ENCODE measurements around the gene GEMIN2. TPM values are rescaled to one million over a fixed set of nuclear protein-coding genes. Genes with fewer than 3 reads are reported as not detected.
"Not testable (repeated sequence)": the region's sequence is repeated elsewhere in the genome, so short reads cannot be mapped to it uniquely, and the experiment has no call there.

The GEMIN2 gene
- total and polyA plus RNA-seq, 4 donors = 6.5 to 10.6 (median 7.5) TPM

GRCh38 chr14:39140170-39140569 is 26.0 kb downstream of the GEMIN2 start:
- Histone ChIP-seq H3K27me3 (ENCODE audit: control insufficient read depth in 1 of 2, insufficient read depth in 2 of 2, low read length in 1 of 2) (no peaks in the 10 kb centered on the region), H3K4me1 (ENCODE audit: control insufficient read depth in 1 of 2, insufficient read depth in 2 of 2, low read length in 2 of 2) (no peaks in the 10 kb centered on the region), H3K36me3 (ENCODE audit: control insufficient read depth in 1 of 2, insufficient read depth in 2 of 2, low read length in 1 of 2) (peaks cover 0 to 3% of the 10 kb centered on the region in 2 donors), H3K4me3 (ENCODE audit: low read length in 2 of 2) (no peak overlapping the region), H3K9me3 (ENCODE audit: control insufficient read depth, low read length) (no peaks in the 10 kb centered on the region), H3K27ac (ENCODE audit: low read depth in 1 of 2, low read length in 2 of 2) (no peak overlapping the region)
- ATAC-seq (ENCODE audit: low FRiP score) = no peak
- no peak for DNase-seq
- intact Hi-C loops (cut with DNase I) = no loop called here
- 90 to 92% methylated on average over 3 of the region's 3 CpGs for WGBS, 2 donors

GRCh38 chr14:39141623-39142022 is 27.5 kb downstream of the GEMIN2 start:
- H3K9me3 ChIP-seq (ENCODE audit: control insufficient read depth, low read length); H3K27me3 ChIP-seq (ENCODE audit: control insufficient read depth in 1 of 2, insufficient read depth in 2 of 2, low read length in 1 of 2); ATAC-seq (ENCODE audit: low FRiP score); H3K4me3 ChIP-seq (ENCODE audit: low read length in 2 of 2); H3K36me3 ChIP-seq (ENCODE audit: control insufficient read depth in 1 of 2, insufficient read depth in 2 of 2, low read length in 1 of 2); intact Hi-C loops (cut with DNase I); DNase-seq; H3K27ac ChIP-seq (ENCODE audit: low read depth in 1 of 2, low read length in 2 of 2); H3K4me1 ChIP-seq (ENCODE audit: control insufficient read depth in 1 of 2, insufficient read depth in 2 of 2, low read length in 2 of 2): not testable (repeated sequence)
- WGBS, 2 donors = 100% methylated on average over 1 of the region's 1 CpG

GRCh38 chr14:39143226-39143625 is 29.1 kb downstream of the GEMIN2 start:
- WGBS, 2 donors = 60 to 73% methylated on average over 2 of the region's 2 CpGs
- H3K27me3 ChIP-seq (ENCODE audit: control insufficient read depth in 1 of 2, insufficient read depth in 2 of 2, low read length in 1 of 2); H3K4me1 ChIP-seq (ENCODE audit: control insufficient read depth in 1 of 2, insufficient read depth in 2 of 2, low read length in 2 of 2); ATAC-seq (ENCODE audit: low FRiP score); H3K9me3 ChIP-seq (ENCODE audit: control insufficient read depth, low read length); H3K27ac ChIP-seq (ENCODE audit: low read depth in 1 of 2, low read length in 2 of 2); DNase-seq; H3K4me3 ChIP-seq (ENCODE audit: low read length in 2 of 2); H3K36me3 ChIP-seq (ENCODE audit: control insufficient read depth in 1 of 2, insufficient read depth in 2 of 2, low read length in 1 of 2); intact Hi-C loops (cut with DNase I): not testable (repeated sequence)

GRCh38 chr14:39145266-39145966 is 31.3 kb downstream of the GEMIN2 start:
- Histone ChIP-seq H3K27me3 (ENCODE audit: control insufficient read depth in 1 of 2, insufficient read depth in 2 of 2, low read length in 1 of 2) (no peaks in the 10 kb centered on the region), H3K9me3 (ENCODE audit: control insufficient read depth, low read length) (no peaks in the 10 kb centered on the region), H3K27ac (ENCODE audit: low read depth in 1 of 2, low read length in 2 of 2) (no peak overlapping the region), H3K4me3 (ENCODE audit: low read length in 2 of 2) (no peak overlapping the region), H3K36me3 (ENCODE audit: control insufficient read depth in 1 of 2, insufficient read depth in 2 of 2, low read length in 1 of 2) (no peaks in the 10 kb centered on the region), H3K4me1 (ENCODE audit: control insufficient read depth in 1 of 2, insufficient read depth in 2 of 2, low read length in 2 of 2) (no peaks in the 10 kb centered on the region)
- ATAC-seq (ENCODE audit: low FRiP score) (no peak), DNase-seq (no peak)
- WGBS, 2 donors = 74 to 79% methylated on average over 7 of the region's 7 CpGs
- intact Hi-C loops (cut with DNase I) = no loop called here

DNA sequence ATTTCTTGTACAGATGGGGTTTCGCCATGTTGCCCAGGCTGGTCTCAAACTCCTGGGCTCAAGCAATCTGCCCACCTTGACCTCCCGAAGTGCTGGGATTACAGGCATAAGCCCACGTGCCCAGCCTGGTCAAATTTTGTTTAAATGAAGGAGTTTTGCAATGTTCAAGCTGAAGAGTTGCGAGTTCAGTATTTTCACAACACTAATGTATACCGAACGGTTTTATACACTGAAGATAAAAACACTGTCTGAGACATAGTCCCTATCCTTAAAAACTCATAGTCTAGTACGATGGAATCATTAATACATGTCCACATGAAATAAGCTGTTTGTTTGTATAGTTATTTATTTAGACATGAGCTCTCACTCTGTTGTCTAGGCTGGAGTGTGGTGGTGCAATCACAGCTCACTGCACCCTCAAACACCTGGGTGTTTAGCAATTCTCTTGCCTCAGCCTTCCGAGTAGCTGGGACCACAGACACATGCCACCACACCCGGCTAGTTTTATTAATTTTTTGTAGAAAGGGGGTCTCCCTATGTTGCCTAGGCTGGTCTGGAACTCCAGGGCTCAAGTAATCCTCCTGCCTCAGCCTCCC is 40.6 kb downstream of the GEMIN2 start:
- intact Hi-C loops (cut with DNase I) = no loop called here
- no peaks in the 10 kb centered on the region for H3K9me3 ChIP-seq (ENCODE audit: control insufficient read depth, low read length)
- no peaks in the 10 kb centered on the region for H3K27me3 ChIP-seq (ENCODE audit: control insufficient read depth in 1 of 2, insufficient read depth in 2 of 2, low read length in 1 of 2)
- no peak overlapping the region for H3K4me3 ChIP-seq (ENCODE audit: low read length in 2 of 2)
- H3K27ac ChIP-seq (ENCODE audit: low read depth in 1 of 2, low read length in 2 of 2) = no peak overlapping the region
- DNase-seq = no peak
- no peaks in the 10 kb centered on the region for H3K4me1 ChIP-seq (ENCODE audit: control insufficient read depth in 1 of 2, insufficient read depth in 2 of 2, low read length in 2 of 2)
- WGBS, 2 donors = 92 to 93% methylated on average over 9 of the region's 9 CpGs
- ATAC-seq (ENCODE audit: low FRiP score) = no peak
- H3K36me3 ChIP-seq (ENCODE audit: control insufficient read depth in 1 of 2, insufficient read depth in 2 of 2, low read length in 1 of 2) = peaks cover 3 to 6% of the 10 kb centered on the region in 2 donors

- H3K36me3 ChIP-seq (ENCODE audit: control insufficient read depth in 1 of 2, insufficient read depth in 2 of 2, low read length in 1 of 2) = peaks cover 4 to 6% of the 10 kb centered on the region in 2 donors
- ATAC-seq (ENCODE audit: low FRiP score) (no peak), DNase-seq (no peak)
- intact Hi-C loops (cut with DNase I) = no loop called here
- H3K9me3 ChIP-seq (ENCODE audit: control insufficient read depth, low read length) = no peaks in the 10 kb centered on the region
- H3K27me3 ChIP-seq (ENCODE audit: control insufficient read depth in 1 of 2, insufficient read depth in 2 of 2, low read length in 1 of 2) = no peaks in the 10 kb centered on the region
- WGBS, 2 donors = 95 to 97% methylated on average over 6 of the region's 6 CpGs
- H3K4me1 ChIP-seq (ENCODE audit: control insufficient read depth in 1 of 2, insufficient read depth in 2 of 2, low read length in 2 of 2) = no peaks in the 10 kb centered on the region
- H3K4me3 ChIP-seq (ENCODE audit: low read length in 2 of 2) = no peak overlapping the region
- no peak overlapping the region for H3K27ac ChIP-seq (ENCODE audit: low read depth in 1 of 2, low read length in 2 of 2)
Observed at GRCh38 chr14:39157491-39157890, 43.4 kb downstream of the GEMIN2 start.

DNA sequence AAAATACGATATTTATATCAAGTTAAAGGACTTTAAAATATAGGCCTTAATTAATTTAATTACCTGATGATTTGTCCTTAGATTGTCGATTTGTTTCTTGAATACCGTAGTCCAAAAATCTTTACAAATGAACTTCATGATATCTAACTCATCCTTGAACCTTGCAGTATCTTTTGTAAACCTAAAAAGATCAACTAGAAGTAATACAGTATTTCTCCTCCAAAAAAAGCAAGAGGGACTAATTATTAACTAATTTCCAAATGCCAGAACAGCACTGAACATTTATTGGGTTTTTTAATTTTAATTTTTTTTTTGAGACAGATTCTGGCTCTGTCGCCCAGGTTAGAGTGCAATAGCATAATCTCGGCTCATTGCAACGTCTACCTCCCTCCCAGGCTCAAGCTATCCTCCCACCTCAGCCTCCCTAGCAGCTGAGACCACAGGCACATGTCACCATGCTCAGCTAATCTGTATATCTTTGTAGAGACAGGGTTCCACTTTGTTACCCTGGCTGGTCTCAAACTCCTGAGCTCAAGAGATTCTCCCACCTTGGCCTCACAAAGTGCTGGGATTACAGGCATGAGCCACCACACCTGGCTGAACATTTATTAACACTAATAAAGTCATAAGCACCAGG is 44.2 kb downstream of the GEMIN2 start:
- Histone ChIP-seq H3K27ac (ENCODE audit: low read depth in 1 of 2, low read length in 2 of 2) (no peak overlapping the region), H3K36me3 (ENCODE audit: control insufficient read depth in 1 of 2, insufficient read depth in 2 of 2, low read length in 1 of 2) (peaks cover 4 to 5% of the 10 kb centered on the region in 2 donors), H3K9me3 (ENCODE audit: control insufficient read depth, low read length) (no peaks in the 10 kb centered on the region), H3K27me3 (ENCODE audit: control insufficient read depth in 1 of 2, insufficient read depth in 2 of 2, low read length in 1 of 2) (no peaks in the 10 kb centered on the region), H3K4me3 (ENCODE audit: low read length in 2 of 2) (no peak overlapping the region), H3K4me1 (ENCODE audit: control insufficient read depth in 1 of 2, insufficient read depth in 2 of 2, low read length in 2 of 2) (no peaks in the 10 kb centered on the region)
- no peak for ATAC-seq (ENCODE audit: low FRiP score)
- intact Hi-C loops (cut with DNase I) = no loop called here
- 78 to 83% methylated on average over 6 of the region's 6 CpGs for WGBS, 2 donors
- no peak for DNase-seq

DNA sequence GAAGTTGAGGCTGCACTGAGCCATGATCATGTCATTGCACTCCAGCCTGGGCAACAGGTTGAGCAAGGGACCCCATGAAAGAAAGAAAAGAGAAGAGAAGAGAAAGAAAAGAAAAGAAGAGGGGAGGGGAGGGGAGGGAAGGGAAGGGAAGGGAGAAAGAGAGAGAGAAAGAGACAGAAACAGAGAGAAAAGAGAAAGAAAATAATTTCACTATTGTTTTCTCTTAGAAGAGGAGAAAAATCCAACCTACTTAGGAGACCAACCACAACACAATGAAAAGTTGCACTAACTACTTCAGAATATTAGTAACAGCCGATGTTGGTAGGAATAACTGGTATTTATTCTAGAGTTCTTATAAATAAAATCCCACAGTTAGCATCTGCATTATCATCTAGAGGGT is 46.4 kb downstream of the GEMIN2 start:
- 93 to 100% methylated on average over 1 of the region's 1 CpG for WGBS, 2 donors
- Histone ChIP-seq H3K27me3 (ENCODE audit: control insufficient read depth in 1 of 2, insufficient read depth in 2 of 2, low read length in 1 of 2) (no peaks in the 10 kb centered on the region), H3K36me3 (ENCODE audit: control insufficient read depth in 1 of 2, insufficient read depth in 2 of 2, low read length in 1 of 2) (peaks cover 4 to 5% of the 10 kb centered on the region in 2 donors), H3K9me3 (ENCODE audit: control insufficient read depth, low read length) (no peaks in the 10 kb centered on the region), H3K4me3 (ENCODE audit: low read length in 2 of 2) (no peak overlapping the region), H3K27ac (ENCODE audit: low read depth in 1 of 2, low read length in 2 of 2) (no peak overlapping the region), H3K4me1 (ENCODE audit: control insufficient read depth in 1 of 2, insufficient read depth in 2 of 2, low read length in 2 of 2) (no peaks in the 10 kb centered on the region)
- ATAC-seq (ENCODE audit: low FRiP score) = no peak
- no peak for DNase-seq
- intact Hi-C loops (cut with DNase I) = no loop called here

All from aorta (tissue), 5 donors.